ENCODE results near the gene CAPN11. TPM values are rescaled to one million over a fixed set of nuclear protein-coding genes. Genes with fewer than 3 reads are reported as not detected.

The CAPN11 gene
- total RNA-seq, 1 experiment from 2014 or later, result not detected

DNA sequence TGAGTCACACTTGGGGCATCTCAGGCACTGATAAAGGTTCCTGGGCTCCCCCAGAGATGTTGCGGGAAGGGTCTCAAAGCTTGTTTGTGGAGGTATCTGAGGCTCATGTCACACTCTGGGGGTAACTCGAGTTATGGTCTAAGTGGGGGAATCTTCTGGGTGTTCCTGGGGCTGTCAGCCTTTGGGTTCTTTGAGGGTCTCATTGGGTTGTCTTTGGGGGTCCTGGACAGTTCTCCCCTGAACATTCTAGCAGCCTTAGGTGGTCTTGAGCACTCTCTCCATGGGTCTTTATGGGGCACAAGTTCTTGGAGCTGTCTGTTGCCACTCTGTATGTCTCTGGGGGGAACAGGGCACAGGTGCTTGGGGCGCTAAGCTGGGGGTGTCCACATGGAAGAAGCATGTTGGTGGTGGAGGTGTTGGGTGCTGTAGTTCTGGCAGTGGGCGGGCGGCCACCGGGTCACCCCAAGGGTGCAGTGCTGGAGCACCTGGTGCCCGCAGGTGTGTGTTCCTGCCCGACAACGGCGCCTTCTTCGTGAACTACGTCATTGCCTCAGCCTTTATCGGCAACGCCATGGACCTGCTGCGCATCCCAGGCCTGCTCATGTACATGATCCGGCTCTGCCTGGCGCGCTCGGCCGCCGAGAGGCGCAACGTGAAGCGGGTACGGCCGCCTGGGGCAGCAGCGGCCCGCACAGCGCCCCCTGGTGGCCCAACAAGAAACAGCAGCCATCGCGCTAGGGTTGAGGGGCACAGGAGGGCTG is 7.1 kb upstream of the CAPN11 start:
- Histone ChIP-seq H3K27ac (ENCODE audit: low read depth, low read length) (no peak overlapping the region), H3K9ac (ENCODE audit: low read length) (no peak overlapping the region), H3K4me2 (ENCODE audit: low read length) (peak overlapping the region; percentile 35; the same call in 1 of the 2 replicates), H4K20me1 (ENCODE audit: insufficient read depth) (no peaks in the 10 kb centered on the region), H3K9me3 (ENCODE audit: control insufficient read depth in 1 of 2, insufficient read depth in 1 of 2, low read depth in 1 of 2, low read length in 2 of 2) (no peaks in the 10 kb centered on the region), H2AFZ (ENCODE audit: low read depth, low read length, poor library complexity, severe bottlenecking) (no peak overlapping the region), H3K4me3 (replicated peaks in 1 of 2; ENCODE audit: low read depth in 1 of 2, low read length in 2 of 2) (no peak overlapping the region), H3K27me3 (ENCODE audit: insufficient read depth, low read length) (no peaks in the 10 kb centered on the region), H3K9me2 (ENCODE audit: insufficient read depth) (no peaks in the 10 kb centered on the region), H3K4me1 (ENCODE audit: control insufficient read depth in 1 of 2, insufficient read depth in 2 of 2, low read length in 2 of 2) (peaks cover 0 to 6% of the 10 kb centered on the region in 2 experiments; a peak in 1 of 4 replicates), H3K36me3 (ENCODE audit: control insufficient read depth in 1 of 2, insufficient read depth in 2 of 2, low read length in 2 of 2) (peaks cover 8 to 10% of the 10 kb centered on the region in 2 experiments; a peak in 3 of 4 replicates), H3K79me2 (ENCODE audit: insufficient read depth, low read length) (no peaks in the 10 kb centered on the region)
- ATAC-seq (peak; percentile 95), DNase-seq (ENCODE audit: low read depth, low spot score) (peak; percentile 41)
- RAD21 ChIA-PET (ENCODE audit: low non-redundant PET in 1 of 2, low total read pairs in 2 of 2, uncharacterized antibody in 2 of 2, unreplicated experiment in 2 of 2), result interaction anchor here in 1 of 2 experiments (1.3 kb wide), 1 partner anchor 55 kb away, joined by 5 read pairs; no protein-coding TSS in a partner anchor
- no TSS peak for BruUV-seq (replicated peaks)
- POLR2A ChIA-PET, result no interaction called here
- CTCF ChIA-PET, result interaction anchor here (0.6 to 1.1 kb wide), 2 partner anchors 16 to 55 kb away, joined by 3 to 4 read pairs; no protein-coding TSS in a partner anchor
- intact Hi-C loops (cut with micrococcal nuclease), result loop anchor here (1.0 kb wide), 1 partner anchor 55 kb away; no protein-coding TSS in a partner anchor
- TF ChIP-seq ATF3 (IDR thresholded peaks at IDR 0.05), result no peak
- peak; percentile 22; the same call in 1 of the 2 replicates for TF ChIP-seq ZFX (IDR thresholded peaks at IDR 0.05)
- peak; percentile 63 for TF ChIP-seq YY1 (IDR thresholded peaks at IDR 0.05; ENCODE audit: extremely low read depth, insufficient replicate concordance, low read depth, low read length)
- TF ChIP-seq JUND (IDR thresholded peaks at IDR 0.05), result no peak
- TF ChIP-seq EZH2phosphoT487 (IDR thresholded peaks at IDR 0.05; ENCODE audit: borderline replicate concordance), result no peak
- peak; percentile 81 for TF ChIP-seq RAD21 (IDR thresholded peaks at IDR 0.05; ENCODE audit: low read depth)
- TF ChIP-seq ZNF274 (IDR thresholded peaks at IDR 0.05; ENCODE audit: low read depth, low read length), result no peak
- TF ChIP-seq EZH2 (IDR thresholded peaks at IDR 0.05), result no peak
- TF ChIP-seq POLR2A (IDR thresholded peaks at IDR 0.05; ENCODE audit: borderline replicate concordance, extremely low read depth, insufficient read depth, insufficient read length), result no peak
- TF ChIP-seq, protein P1, sequence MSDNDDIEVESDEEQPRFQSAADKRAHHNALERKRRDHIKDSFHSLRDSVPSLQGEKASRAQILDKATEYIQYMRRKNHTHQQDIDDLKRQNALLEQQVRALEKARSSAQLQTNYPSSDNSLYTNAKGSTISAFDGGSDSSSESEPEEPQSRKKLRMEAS (IDR thresholded peaks at IDR 0.05), result no peak
- peak; percentile 23 for TF ChIP-seq TCF7L2 (IDR thresholded peaks at IDR 0.05; ENCODE audit: borderline replicate concordance, extremely low read depth, insufficient read depth, insufficient read length)
- TF ChIP-seq POLR2AphosphoS5 (IDR thresholded peaks at IDR 0.05; ENCODE audit: low read depth, low read length), result no peak
- TF ChIP-seq CEBPB (IDR thresholded peaks at IDR 0.05; ENCODE audit: low read depth), result no peak
- no peak for TF ChIP-seq SIN3A (IDR thresholded peaks at IDR 0.05; ENCODE audit: low read depth)
- no peak for TF ChIP-seq ELF1 (IDR thresholded peaks at IDR 0.05; ENCODE audit: borderline replicate concordance, low read depth)
- TF ChIP-seq, protein P2, sequence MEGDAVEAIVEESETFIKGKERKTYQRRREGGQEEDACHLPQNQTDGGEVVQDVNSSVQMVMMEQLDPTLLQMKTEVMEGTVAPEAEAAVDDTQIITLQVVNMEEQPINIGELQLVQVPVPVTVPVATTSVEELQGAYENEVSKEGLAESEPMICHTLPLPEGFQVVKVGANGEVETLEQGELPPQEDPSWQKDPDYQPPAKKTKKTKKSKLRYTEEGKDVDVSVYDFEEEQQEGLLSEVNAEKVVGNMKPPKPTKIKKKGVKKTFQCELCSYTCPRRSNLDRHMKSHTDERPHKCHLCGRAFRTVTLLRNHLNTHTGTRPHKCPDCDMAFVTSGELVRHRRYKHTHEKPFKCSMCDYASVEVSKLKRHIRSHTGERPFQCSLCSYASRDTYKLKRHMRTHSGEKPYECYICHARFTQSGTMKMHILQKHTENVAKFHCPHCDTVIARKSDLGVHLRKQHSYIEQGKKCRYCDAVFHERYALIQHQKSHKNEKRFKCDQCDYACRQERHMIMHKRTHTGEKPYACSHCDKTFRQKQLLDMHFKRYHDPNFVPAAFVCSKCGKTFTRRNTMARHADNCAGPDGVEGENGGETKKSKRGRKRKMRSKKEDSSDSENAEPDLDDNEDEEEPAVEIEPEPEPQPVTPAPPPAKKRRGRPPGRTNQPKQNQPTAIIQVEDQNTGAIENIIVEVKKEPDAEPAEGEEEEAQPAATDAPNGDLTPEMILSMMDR (IDR thresholded peaks at IDR 0.05 in 2 of 3, conservative IDR thresholded peaks at IDR 0.05 in 1 of 3; ENCODE audit: borderline replicate concordance in 1 of 3, insufficient read depth in 1 of 3, low read depth in 2 of 3, low read length in 2 of 3), result peak; percentile 97 to 100 (median 99)
- no peak for TF ChIP-seq CBX3 (IDR thresholded peaks at IDR 0.05; ENCODE audit: low read depth)
- TF ChIP-seq, protein P3, sequence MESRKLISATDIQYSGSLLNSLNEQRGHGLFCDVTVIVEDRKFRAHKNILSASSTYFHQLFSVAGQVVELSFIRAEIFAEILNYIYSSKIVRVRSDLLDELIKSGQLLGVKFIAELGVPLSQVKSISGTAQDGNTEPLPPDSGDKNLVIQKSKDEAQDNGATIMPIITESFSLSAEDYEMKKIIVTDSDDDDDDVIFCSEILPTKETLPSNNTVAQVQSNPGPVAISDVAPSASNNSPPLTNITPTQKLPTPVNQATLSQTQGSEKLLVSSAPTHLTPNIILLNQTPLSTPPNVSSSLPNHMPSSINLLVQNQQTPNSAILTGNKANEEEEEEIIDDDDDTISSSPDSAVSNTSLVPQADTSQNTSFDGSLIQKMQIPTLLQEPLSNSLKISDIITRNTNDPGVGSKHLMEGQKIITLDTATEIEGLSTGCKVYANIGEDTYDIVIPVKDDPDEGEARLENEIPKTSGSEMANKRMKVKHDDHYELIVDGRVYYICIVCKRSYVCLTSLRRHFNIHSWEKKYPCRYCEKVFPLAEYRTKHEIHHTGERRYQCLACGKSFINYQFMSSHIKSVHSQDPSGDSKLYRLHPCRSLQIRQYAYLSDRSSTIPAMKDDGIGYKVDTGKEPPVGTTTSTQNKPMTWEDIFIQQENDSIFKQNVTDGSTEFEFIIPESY (IDR thresholded peaks at IDR 0.05; ENCODE audit: extremely low read depth, insufficient replicate concordance, low read length), result no peak
- no peak for TF ChIP-seq FOSL1 (IDR thresholded peaks at IDR 0.05; ENCODE audit: low read depth)

Data from HCT116 (cell line).